GM12892 (cell line): ENCODE measurements around the gene ADA.
"Not testable (repeated sequence)": the region's sequence is repeated elsewhere in the genome, so short reads cannot be mapped to it uniquely, and the experiment has no call there.

ENCODE experiments used
- POLR2A ChIP-seq: IDR thresholded peaks from 2 replicates; pipeline ENCODE4 v1.6.1; 2011; ENCODE audit warnings: low read depth, low read length, control low read depth
- POLR2AphosphoS5 ChIP-seq: IDR thresholded peaks from 2 replicates; pipeline ENCODE4 v1.6.1; 2011; ENCODE audit warnings: low read depth, low read length, control low read depth
- TAF1 ChIP-seq: IDR thresholded peaks from 2 replicates; pipeline ENCODE4 v1.6.1; 2011; ENCODE audit warnings: low read depth, mild to moderate bottlenecking, control low read depth, low read length, borderline replicate concordance

DNA sequence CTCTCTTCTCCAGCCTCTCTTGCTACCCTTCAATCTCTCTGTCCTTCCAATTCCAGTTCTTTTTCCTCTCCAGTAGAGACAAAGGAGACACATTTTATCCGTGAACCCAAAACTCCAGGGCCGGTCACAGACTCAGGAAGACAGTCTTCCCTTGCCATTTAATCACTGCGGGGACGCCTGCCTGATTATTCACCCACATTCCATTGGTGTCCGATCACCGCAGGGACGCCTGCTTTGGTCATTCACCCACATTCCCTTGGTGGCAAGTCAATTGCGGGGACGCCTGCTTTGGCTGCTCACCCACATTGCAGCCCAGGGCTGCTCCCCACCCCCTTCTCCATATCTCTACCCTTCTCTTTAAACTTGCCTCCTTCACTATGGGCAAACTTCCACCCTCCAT lies 19.4 kb upstream of the ADA start:
- not testable (repeated sequence) for TF ChIP-seq POLR2A, POLR2AphosphoS5, TAF1
